Activated CD4-positive, CD25-positive, alpha-beta regulatory T cell treated with anti-CD3 and anti-CD28 coated beads, Interleukin-2, amount 50 U/mL, for 72 hours (primary cell): ENCODE measurements around the gene CNTNAP5.

ENCODE experiments used
- DNase-seq: peaks from one replicate; pipeline ENCODE4 v3.0.0; 2021

The CNTNAP5 gene

GRCh38 chr2:124281541-124281940, 256.5 kb downstream of the CNTNAP5 start:
- no peak for DNase-seq

GRCh38 chr2:124283096-124283495, 258.0 kb downstream of the CNTNAP5 start:
- no peak for DNase-seq

DNA sequence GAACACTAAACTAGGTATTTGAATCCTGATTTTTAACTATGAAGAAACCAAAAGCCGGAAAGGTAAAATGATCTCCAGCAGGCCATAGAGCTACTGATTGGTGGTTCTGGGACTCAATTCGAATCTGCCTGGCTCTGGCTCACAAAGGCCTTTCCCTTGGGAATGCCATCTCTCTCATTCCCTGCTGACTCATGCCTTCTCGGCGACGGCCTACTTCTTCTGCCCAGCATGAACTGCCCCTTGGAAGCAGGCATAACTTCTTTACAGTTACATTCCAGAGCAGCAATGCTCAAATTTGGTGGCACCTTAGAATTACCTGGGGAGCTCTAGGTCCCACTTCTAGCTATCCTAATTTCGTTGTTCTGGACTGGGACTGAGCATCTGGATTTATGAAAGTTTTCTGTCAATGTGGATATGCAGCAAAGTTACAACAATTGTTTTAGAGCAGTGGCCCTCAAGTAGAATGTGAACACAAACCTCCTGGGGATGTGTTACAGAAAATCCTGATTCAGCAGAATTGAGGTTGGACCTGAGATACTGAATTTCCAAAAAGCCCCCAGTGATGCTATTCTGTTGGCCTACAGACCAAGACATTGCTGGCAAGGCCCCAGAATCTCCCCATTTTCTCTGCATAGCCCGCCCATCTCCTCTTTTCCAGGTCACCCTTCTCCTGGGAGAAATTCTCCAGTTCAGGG, 261.1 kb downstream of the CNTNAP5 start:
- DNase-seq = no peak

- no peak for DNase-seq
Measured at GRCh38 chr2:124289060-124289459, 264.0 kb downstream of the CNTNAP5 start.

- DNase-seq = no peak
Measured at GRCh38 chr2:124289615-124290014, 264.5 kb downstream of the CNTNAP5 start.

- DNase-seq = no peak
Measured at GRCh38 chr2:124296470-124296869, 271.4 kb downstream of the CNTNAP5 start.

- DNase-seq = no peak
Measured at GRCh38 chr2:124301915-124302314, 276.8 kb downstream of the CNTNAP5 start.

DNA sequence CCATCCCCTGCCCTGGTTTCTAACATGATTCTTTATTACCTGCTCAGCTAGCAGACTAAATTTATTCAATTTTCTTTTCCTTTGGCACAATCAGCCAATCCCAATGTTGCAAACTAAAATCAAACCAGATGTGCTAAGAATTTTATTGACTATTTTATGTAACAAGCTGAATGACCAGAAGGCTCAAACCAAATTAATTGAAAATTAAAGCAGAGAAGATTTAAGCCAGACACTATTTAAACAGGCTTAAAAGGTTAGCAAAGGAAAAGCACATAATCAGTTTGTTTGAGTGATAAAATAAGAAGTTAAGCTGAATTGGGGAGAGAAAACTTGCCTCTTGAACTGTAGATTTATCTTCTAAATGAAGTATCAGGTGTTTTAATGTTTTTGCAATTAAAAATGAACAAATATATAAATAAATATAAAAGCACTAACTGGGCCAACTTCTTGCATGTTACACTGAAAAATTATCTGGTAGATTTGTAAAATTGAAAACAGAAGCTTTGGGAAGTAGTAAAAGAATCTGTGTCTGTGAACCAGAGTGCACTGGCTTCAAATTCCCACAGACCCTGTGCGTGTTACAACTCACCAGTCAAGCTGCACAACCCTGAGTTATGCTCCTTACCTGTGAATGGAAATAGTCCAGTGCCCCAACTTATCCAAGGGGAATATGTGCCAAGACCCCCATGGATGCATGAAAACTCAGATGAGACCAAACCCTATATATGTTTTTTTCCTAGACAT, 283.4 kb downstream of the CNTNAP5 start:
- DNase-seq = no peak

GRCh38 chr2:124309563-124310138, 284.6 kb downstream of the CNTNAP5 start:
- no peak for DNase-seq

DNA sequence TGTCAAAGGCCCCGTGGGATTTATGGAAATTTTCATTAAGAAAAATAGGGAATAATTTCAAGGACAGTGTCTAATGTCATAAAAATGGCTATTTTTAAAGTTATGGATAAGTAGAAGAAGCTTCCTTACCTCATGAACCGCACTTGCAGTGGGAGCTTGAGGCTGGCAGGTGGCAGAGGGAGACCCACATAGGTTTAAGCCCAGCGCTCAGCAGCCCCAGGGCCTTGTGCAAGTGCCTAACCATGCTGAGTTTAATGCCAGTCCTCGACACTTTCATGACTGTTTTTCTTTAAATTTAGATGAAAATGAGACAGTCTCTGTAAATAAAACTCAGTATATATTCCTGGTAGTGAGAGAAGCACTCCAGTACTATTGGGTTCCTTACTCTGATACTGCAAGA, 285.6 kb downstream of the CNTNAP5 start:
- DNase-seq = no peak

DNA sequence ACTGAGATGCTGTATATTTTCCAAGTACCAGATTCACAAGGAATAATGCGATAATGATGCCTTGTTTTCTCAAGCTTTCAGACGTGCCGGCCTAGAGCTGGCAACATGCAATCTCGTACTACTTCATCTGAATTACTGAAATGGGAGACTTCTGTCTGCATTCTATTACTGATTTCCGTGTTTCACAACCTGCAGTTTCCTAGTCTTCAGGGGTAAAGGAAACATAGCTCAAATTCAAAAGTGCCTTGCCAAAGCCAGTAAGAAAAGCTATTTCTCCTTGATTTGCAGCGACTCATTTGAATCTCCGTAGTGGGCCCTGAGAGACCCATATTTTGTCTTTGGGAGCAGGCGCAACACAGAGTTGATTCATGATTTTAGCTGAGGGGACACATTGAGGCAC, 289.0 kb downstream of the CNTNAP5 start:
- no peak for DNase-seq

- DNase-seq = no peak
Measured at GRCh38 chr2:124315221-124315880, 290.3 kb downstream of the CNTNAP5 start.

GRCh38 chr2:124316133-124316532, 291.0 kb downstream of the CNTNAP5 start:
- DNase-seq = no peak

DNA sequence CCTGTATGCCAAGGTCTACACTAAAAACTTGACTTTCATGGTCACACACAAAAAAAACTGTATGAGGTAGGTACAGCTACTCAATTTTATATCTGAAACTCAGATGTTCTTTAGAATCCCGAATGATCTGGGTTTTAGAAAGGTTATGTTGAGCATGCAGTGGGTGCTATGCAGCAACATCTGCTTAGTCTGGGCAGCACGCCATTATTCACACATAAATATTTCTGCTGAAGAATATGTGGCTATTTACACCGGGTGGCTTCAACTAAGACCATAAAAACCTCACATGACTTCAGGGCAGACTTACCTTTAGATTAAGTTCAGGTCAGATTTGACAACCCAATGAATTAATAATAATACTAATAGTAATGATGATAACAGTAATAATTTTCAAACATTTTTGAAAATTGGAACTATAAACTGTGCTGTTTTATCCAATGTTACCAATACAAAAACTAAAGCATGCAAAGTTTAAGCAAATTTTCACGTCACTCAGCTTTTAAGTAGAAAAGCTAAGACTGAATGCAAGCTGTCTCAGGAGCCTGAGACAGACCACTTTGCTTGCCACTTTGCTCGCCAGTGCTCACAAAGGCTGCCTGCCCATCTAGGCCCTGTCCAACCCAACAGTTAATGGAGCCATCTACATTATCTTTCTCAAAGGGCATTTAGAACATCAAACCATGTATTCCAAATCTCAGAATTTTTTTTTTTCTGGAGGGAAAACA, 292.0 kb downstream of the CNTNAP5 start:
- DNase-seq = no peak

GRCh38 chr2:124317628-124318027, 292.5 kb downstream of the CNTNAP5 start:
- DNase-seq = no peak

GRCh38 chr2:124318913-124319312, 293.8 kb downstream of the CNTNAP5 start:
- DNase-seq = no peak

DNA sequence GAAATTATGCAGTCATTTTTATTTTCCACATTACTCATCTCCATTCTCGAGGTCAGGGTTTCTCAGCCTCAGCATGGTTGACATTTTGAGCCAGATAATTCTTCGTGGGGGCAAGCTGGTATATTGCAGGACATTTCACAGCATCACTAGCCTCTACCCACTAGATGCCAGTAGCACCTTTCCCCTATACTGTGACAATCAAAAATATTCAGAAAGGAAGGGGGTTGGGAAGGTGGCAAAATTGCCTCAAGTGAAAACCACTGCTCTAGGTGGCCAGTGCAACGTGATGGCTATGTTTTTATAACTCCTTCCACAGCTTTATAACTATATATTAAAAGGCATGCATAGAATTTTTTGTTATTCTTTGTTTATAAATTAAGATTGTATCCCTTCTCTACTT, 294.5 kb downstream of the CNTNAP5 start:
- DNase-seq = no peak

DNA sequence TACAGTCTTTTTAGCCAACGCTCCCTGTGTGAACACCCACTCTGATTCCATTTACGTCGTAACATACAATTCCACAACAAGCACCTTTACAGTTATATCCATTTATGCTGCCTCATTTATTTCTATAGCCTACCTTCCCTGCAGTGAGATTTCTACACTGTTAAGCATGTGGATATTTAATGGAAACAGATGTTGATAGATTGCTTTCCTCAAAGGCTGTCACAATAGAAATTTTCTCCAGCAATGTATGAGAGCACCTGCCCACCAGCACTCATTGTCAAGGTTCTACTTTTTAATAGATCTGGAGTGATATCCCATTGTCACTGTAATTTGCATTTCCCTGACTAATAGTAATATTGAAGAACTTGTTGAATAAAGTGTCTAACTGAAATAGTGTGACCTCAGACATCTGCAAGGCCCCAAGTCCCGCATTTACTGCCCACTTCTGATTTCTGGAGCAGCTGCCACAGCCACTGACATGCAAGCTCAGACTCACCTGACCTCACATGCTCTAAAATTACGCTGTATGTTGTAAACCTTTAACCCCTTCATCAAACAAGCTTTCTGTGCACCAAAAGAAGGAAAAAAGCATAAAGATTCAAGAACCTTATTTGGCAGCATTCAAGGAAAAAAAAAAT, 295.1 kb downstream of the CNTNAP5 start:
- DNase-seq = no peak

GRCh38 chr2:124323321-124323720, 298.2 kb downstream of the CNTNAP5 start:
- DNase-seq = no peak

GRCh38 chr2:124325667-124326440, 300.8 kb downstream of the CNTNAP5 start:
- DNase-seq = no peak

- no peak for DNase-seq
Measured at GRCh38 chr2:124327303-124327702, 302.2 kb downstream of the CNTNAP5 start.

DNA sequence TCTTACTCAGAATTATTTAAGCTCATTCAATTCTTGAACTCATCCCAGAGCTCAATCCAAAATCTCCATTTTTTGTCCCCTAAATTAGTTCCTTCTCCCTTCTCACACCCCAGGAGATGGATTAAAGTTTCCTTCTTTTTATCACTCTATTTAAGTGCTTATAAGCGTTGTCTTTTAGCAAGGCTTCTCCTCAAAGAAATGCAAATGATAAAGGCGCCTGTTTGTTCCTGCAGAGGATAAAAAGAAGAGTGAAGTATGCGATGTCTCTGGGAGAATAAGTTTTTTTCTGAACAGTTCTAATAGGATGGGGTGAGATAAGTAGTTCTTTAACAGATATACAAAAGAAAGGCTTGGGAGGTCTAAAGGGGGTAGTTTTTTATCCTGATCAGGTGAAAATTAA, 303.3 kb downstream of the CNTNAP5 start:
- DNase-seq = no peak
